ENCODE results near the gene TOP1.

Gene TOP1

DNA sequence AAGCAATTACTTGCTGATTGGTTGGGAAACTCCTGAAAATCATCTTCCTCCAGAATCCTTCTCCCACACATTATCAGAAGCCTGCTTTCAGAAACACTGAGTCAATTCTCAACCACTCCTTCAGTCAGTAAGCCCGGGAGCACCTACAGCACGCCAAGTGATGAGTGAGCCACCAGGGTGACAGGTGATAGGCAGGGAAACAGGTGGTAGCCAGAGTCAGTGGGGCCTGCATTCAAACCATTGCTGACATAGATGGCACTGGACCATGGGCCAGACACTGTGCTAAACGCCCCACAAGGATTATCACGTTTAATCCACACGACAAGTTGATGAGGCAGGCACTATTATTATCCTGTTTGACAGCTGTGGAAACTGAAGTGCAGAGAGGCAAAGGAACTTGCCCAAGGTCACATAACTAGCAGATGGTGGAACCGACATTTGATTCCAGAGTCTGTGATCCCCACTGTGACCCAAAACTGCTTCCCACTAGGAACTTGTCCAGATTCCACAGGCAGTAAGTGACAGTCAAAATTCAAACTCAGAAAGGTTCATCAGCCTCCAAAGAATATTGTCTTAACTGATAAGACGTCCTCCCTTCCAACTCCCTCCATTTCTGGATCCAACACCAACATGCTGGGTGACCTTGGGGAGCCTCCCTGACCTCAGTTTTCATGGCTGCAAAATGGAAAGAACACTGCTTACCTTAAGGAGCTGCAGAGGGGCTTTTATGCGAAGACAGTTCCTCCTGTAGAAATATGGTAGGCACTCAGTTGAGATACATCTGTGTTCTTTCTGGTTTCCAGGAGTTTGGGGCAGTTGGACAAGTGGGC lies 23.9 kb upstream of the TOP1 start:
- peak; percentile 54 for DNase-seq (ENCODE audit: low read depth)
- H3K4me3 ChIP-seq (ENCODE audit: low read length) = peak overlapping the region; percentile 12

DNA sequence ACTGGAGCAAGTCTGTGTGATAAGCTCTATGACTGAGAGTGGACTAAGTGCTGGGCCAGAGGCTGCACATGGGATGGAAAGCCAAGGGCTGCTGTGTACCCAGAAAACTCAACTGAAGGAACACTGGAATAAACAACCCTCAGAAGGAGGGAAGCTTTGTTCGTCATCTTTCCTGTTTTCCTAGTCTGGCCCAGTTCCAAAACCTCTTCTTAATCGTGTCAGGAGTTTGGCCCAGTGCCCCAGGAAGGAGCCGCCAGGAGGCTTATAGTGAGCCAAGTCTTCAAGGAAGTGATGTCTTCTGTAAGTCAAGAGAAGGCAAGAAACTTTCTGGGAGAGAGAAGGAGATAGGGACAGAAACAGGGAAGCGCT lies 23.3 kb upstream of the TOP1 start:
- DNase-seq (ENCODE audit: low read depth) = peak; percentile 96
- TF ChIP-seq CTCF (conservative IDR thresholded peaks at IDR 0.05; ENCODE audit: low read depth, low read length) = no peak
- H3K4me3 ChIP-seq (ENCODE audit: low read length) = no peak overlapping the region

More for the DNA sequence above, 23.9 kb upstream of the TOP1 start:
- TF ChIP-seq CTCF (conservative IDR thresholded peaks at IDR 0.05; ENCODE audit: low read depth, low read length) = no peak

DNA sequence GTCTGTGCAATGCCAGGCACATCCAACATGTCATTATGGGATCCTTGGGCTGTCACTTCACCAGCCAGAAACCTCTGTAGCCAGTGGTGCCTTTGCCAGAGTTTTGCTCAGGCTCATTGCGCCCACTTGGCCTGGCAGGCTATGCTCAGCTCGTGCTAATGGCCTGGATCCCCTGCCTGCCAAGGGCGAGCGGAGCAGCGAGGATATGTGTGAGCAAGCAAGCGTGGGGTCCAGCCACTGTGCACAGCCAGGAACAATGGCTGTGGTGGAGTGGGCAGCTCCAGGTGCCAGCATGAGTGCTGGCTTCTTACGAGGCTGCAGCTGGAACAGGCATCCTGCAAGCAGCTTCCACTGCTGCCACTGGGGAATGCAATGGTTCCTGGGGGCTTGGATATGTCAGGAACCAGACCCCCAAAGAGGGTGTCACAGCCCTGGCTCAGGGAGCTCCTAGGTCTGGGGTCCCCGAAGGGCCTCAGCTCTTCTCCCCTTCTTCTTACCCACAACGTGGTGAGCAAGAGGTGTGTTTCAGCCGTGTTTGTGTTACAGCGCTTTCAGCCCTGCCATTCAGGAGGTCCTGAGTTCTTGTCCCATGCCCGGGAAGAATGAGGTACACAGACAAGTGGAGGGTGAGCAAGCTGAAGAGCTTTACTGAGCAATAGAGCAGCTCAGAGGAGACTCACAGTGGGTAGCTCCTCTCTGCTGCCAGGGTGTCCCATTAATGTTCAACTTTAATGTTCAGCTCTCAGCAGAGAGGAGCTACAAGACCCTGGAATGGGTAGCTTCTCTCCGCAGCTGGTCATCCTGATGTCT lies 22.3 kb upstream of the TOP1 start:
- H3K4me3 ChIP-seq (ENCODE audit: low read length) = no peak overlapping the region
- DNase-seq (ENCODE audit: low read depth) = no peak
- no peak for TF ChIP-seq CTCF (conservative IDR thresholded peaks at IDR 0.05; ENCODE audit: low read depth, low read length)

GRCh38 chr20:41006936-41007474 lies 21.6 kb upstream of the TOP1 start:
- no peak overlapping the region for H3K4me3 ChIP-seq (ENCODE audit: low read length)
- no peak for DNase-seq (ENCODE audit: low read depth)
- no peak for TF ChIP-seq CTCF (conservative IDR thresholded peaks at IDR 0.05; ENCODE audit: low read depth, low read length)

- no peak for TF ChIP-seq CTCF (conservative IDR thresholded peaks at IDR 0.05; ENCODE audit: low read depth, low read length)
- no peak overlapping the region for H3K4me3 ChIP-seq (ENCODE audit: low read length)
- no peak for DNase-seq (ENCODE audit: low read depth)
Observed at GRCh38 chr20:41007481-41007880, 21.1 kb upstream of the TOP1 start.

GRCh38 chr20:41009946-41010345 lies 18.7 kb upstream of the TOP1 start:
- peak; percentile 83 for DNase-seq (ENCODE audit: low read depth)
- TF ChIP-seq CTCF (conservative IDR thresholded peaks at IDR 0.05; ENCODE audit: low read depth, low read length) = no peak

More at GRCh38 chr20:41009946-41010345, 18.7 kb upstream of the TOP1 start:
- no peak overlapping the region for H3K4me3 ChIP-seq (ENCODE audit: low read length)

Measured in retinal pigment epithelial cell (primary cell).